GM21515 (cell line): ENCODE measurements around the gene TLR7.

Source experiments
- ATAC-seq: cut with Tn5 transposase; IDR thresholded peaks from one replicate; pipeline ENCODE4 v1.9.1; 2021; ENCODE audit not compliant: unreplicated experiment

The TLR7 gene

DNA sequence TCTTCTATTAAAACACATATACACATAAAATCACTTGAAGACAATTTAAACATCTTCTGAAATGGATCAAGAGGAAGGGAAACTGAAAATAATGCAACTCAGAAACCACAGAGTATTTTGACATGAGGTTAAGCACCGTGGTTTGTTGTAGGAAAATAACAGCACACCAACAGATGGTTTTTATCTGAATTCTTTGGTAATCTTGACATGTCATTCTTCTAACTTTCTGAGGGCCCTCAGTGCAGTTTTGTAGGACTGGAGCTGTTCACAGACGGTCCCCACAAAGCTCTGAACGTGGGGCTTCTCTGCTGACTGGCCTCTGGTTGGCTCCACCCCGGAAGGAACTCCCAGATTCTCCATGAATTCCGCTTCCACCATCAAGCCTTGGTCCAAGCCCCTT lies 23.6 kb downstream of the TLR7 start:
- peak; percentile 56 for ATAC-seq

DNA sequence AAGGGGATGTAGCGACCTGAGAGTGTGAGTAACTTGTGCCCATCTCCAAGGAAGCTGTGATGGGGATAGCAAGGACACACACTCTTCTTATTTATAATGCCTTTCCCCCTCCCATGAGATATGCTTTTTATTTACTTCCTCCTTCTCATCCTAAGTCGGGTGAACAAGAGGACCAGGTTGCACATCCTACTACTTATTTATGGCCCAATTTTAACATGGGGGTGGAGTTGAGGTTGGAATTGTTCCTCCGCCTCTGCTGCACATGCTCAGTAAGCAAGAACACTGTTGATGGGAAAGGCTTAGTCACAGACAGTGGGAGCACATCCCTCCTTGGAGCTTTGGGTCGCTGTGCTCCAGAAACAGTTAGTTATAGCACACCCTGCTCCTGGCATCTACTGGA lies 24.3 kb downstream of the TLR7 start:
- ATAC-seq: no peak

DNA sequence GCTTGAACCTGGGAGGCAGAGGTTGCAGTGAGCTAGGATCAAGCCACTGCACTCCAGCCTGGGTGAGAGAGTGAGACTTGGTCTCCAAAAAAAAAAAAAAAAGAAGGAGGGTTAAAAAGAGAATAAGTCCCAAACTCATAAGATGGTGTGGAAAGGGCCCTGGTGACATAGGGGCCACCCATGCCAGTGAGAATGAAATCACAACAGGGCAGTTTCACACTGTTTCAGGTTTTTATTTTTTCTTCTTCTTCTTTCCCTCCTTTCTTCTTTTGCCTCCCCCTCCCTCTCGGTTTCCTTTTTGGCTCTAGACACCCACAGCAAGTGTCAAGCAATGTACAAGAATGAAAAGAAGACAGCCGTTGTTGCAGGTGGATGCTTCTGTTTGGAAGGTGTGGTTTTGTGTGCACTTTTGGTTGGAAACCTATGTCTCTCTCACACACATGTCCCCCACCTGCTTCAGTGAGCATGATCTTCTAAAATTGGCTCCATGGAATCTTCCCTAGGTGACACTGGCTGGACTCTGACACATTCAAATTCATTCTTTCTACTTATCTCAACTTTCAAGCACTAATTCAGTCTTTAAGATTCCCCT lies 25.1 kb downstream of the TLR7 start:
- peak; percentile 69 for ATAC-seq

GRCh38 chrX:12892716-12893115 lies 25.8 kb downstream of the TLR7 start:
- no peak for ATAC-seq

- ATAC-seq: no peak
Observed at GRCh38 chrX:12894074-12895030, 27.5 kb downstream of the TLR7 start.

GRCh38 chrX:12895866-12896265 lies 29.0 kb downstream of the TLR7 start:
- ATAC-seq: no peak

DNA sequence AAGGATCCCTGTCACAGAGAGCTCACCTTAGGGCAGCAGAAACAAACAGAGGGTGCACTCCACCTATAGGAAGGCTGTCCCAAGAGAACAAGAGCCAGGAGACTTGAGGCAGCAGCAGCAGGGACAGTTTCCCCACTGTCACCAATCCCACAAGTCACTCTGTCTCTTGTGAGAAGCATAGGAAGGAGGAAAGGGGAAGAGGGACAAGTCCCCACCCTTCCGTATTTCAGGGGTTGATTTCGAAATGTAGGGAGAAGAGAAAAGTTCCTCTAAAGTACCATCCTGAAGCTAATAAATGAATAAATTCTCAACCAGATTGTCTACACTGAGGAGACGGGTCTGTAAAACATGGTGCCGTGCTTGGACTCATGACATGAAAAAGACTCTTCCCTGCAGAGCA lies 30.1 kb downstream of the TLR7 start:
- no peak for ATAC-seq

- ATAC-seq: no peak
Observed at GRCh38 chrX:12898073-12898472, 31.2 kb downstream of the TLR7 start.

- no peak for ATAC-seq
Observed at GRCh38 chrX:12899506-12899905, 32.6 kb downstream of the TLR7 start.

DNA sequence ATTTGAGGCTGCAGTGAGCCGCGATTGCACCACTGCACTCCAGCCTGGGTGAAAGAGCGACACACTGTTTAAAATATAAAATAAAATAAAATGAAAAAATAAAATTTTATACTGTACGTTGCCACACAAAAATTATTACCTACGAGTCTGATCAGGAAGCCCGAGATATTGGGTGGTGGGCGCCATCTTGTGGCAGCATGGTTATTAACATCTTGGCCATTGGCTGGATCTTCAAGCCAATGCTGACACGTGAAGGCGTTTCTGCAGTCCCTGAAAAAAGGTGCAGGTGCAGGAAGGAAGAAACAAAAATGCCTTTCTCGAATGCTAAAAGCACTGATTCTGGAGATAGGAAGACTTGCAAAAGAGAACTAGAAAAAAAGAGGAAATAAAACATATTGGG lies 34.6 kb downstream of the TLR7 start:
- peak; percentile 49 for ATAC-seq

GRCh38 chrX:12903646-12904045 lies 36.8 kb downstream of the TLR7 start:
- no peak for ATAC-seq

GRCh38 chrX:12906046-12906761 lies 39.3 kb downstream of the TLR7 start, which contains the start of gene TLR8:
Gene TLR8, plus strand, starts transcription at chrX:12906620. Its CDS starts 87 bp downstream, at chrX:12906707.
- no peak for ATAC-seq

GRCh38 chrX:12910423-12911121 lies 43.7 kb downstream of the TLR7 start:
- ATAC-seq: no peak

DNA sequence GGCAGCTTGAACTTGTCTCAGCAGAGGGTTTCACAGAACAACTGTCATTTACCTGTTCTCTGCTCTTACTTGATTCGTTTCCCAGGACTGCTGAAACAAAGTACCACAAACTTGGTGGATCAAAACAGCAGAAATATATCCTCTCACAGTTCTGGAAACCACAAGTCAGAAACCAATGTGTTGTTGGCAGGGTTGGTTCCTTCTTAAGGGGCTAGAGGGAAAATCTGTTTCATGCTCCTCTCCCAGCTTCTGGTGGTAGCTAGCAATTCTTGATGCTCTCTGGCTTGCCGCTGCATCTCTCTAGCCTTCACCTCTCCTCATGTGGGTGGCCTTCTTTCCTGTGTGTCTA lies 44.2 kb downstream of the TLR7 start:
- ATAC-seq: no peak

- no peak for ATAC-seq
Observed at GRCh38 chrX:12912791-12913482, 46.1 kb downstream of the TLR7 start.

GRCh38 chrX:12917753-12918152 lies 50.9 kb downstream of the TLR7 start:
- no peak for ATAC-seq

DNA sequence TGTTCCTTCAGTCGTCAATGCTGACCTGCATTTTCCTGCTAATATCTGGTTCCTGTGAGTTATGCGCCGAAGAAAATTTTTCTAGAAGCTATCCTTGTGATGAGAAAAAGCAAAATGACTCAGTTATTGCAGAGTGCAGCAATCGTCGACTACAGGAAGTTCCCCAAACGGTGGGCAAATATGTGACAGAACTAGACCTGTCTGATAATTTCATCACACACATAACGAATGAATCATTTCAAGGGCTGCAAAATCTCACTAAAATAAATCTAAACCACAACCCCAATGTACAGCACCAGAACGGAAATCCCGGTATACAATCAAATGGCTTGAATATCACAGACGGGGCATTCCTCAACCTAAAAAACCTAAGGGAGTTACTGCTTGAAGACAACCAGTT lies 52.2 kb downstream of the TLR7 start:
- ATAC-seq: no peak

GRCh38 chrX:12919620-12920019 lies 52.7 kb downstream of the TLR7 start:
- ATAC-seq: no peak

DNA sequence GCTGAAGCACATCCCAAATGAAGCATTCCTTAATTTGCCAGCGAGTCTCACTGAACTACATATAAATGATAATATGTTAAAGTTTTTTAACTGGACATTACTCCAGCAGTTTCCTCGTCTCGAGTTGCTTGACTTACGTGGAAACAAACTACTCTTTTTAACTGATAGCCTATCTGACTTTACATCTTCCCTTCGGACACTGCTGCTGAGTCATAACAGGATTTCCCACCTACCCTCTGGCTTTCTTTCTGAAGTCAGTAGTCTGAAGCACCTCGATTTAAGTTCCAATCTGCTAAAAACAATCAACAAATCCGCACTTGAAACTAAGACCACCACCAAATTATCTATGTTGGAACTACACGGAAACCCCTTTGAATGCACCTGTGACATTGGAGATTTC lies 54.1 kb downstream of the TLR7 start:
- no peak for ATAC-seq

DNA sequence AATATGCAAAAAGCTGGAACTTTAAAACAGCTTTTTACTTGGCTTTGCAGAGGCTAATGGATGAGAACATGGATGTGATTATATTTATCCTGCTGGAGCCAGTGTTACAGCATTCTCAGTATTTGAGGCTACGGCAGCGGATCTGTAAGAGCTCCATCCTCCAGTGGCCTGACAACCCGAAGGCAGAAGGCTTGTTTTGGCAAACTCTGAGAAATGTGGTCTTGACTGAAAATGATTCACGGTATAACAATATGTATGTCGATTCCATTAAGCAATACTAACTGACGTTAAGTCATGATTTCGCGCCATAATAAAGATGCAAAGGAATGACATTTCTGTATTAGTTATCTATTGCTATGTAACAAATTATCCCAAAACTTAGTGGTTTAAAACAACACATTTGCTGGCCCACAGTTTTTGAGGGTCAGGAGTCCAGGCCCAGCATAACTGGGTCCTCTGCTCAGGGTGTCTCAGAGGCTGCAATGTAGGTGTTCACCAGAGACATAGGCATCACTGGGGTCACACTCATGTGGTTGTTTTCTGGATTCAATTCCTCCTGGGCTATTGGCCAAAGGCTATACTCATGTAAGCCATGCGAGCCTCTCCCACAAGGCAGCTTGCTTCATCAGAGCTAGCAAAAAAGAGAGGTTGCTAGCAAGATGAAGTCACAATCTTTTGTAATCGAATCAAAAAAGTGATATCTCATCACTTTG lies 55.2 kb downstream of the TLR7 start:
- no peak for ATAC-seq
